GM19035 (cell line): Measurements from ENCODE around the gene NASP.
"Not testable (repeated sequence)": the region's sequence is repeated elsewhere in the genome, so short reads cannot be mapped to it uniquely, and the experiment has no call there.

ENCODE experiments used
- ATAC-seq: cut with Tn5 transposase; IDR thresholded peaks from one replicate; pipeline ENCODE4 v1.9.1; 2021; ENCODE audit not compliant: unreplicated experiment

NASP gene

GRCh38 chr1:45569962-45570581 lies 13.8 kb upstream of the NASP start:
- no peak for ATAC-seq

GRCh38 chr1:45570631-45571030 lies 13.2 kb upstream of the NASP start:
- no peak for ATAC-seq

- ATAC-seq, result no peak
Observed at GRCh38 chr1:45573231-45573804, 10.5 kb upstream of the NASP start.

DNA sequence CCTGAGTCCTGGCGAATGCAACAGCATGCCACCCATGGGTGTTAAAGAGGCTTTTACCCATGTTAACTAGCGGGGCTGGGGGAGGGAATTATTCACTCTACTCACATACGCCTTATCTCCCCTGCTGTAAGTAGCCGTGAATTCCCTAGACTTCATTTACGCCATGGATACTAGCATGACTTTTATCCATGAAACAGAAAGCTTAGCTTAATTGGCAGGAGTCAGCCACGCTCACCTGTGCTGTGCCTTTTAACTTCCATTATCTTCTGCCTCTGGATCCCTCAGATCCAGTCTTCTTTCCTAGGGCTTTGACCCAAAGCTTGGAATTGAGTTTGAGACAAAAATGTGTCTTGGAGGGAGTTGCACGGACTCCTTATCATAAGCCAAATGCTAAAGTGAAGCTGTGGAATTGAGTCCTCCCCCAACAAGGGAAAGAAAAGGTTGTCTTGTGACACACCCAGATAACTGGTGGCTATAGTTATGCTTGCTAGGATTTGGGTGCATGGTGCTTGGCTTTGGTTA lies 9.7 kb upstream of the NASP start:
- ATAC-seq, result no peak

DNA sequence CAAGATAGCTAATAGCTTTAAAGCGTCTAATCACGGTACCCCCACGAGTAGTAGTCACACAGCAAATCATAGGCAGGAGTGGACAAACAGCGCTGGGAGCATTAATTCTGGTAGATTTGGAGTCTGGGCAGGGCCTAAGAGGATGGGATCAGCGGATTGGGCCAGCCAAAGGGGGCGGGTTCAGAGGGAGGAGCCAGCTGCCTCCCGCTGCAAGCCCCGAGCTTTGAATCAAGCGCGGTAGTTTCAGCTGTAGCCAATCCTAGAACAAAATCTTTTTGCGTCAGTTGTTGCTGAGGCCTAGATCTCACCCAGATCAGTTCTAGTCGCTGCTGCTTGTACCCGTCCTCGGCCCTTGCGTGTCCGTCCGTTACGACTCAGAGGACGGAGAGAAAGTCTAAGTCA lies 576 bp upstream of the NASP start:
- ATAC-seq, result peak; percentile 63

- ATAC-seq, result peak; percentile 38
Observed at GRCh38 chr1:45584351-45585109, 689 bp downstream of the NASP start.

GRCh38 chr1:45585110-45585426 lies 1.2 kb downstream of the NASP start:
- no peak for ATAC-seq

DNA sequence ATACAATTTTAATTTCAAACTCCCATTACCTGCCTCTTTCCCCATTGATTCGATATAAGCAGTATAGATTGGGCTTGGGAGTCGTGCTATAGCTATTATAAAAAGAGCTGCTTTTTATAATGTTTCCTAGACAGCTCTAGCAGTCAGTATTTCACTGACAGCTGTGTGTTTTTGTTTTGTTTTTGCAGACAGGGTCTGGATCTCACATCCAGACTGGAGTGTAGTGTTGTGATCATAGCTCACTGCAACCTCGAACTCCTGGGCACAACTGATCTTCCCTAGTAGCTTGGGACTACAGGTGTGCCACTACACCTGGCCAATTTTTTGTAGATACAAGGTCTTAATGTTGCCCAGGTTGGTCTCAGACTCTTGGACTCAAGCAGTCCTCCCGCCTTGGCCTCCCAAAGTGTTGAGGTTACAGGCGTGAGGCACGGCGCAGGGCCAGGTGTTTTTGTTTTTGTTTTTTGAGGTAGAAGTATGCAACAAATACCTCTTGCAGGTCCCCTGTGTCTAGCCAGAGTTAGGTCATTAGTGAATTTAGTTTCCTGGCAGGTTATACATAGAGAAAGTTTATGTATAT lies 1.7 kb downstream of the NASP start:
- ATAC-seq, result no peak

GRCh38 chr1:45586769-45587168 lies 2.9 kb downstream of the NASP start:
- ATAC-seq, result no peak

DNA sequence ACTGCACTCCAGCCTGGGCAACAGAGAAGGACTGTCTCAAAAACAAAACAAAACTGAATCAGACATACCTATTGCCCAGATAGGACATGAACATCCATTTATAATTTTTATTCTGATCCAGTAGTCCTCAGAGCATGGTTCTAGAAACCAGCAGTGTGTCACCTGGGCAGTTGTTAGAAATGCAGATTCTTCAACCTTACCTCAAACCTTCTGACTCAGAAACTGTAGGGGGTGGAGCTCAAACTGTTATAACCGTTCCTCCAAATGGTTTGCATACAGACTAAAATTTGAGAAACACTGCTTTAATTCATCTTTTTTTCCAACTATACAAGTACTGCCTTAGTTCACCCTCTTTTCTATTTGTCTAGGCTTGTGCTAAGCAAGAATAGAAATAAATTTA lies 6.0 kb downstream of the NASP start:
- ATAC-seq, result no peak

DNA sequence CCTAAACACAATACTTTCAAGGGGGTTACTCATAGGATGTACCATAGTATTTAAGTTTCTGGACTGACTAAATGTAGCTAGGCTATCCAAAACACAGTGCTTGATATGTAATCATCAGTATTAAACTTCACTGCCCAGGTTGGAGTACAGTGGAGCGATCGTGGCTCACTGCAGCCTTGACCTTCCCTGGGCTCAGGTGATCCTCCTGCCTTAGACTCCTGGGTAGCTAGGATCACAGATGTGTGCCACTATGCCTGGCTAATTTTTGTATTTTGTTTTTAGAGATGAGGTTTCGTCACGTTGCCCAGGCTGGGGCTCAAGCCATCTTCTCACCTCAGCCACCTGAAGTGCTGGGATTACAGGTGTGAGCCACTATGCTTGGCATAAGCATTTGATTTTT lies 10.6 kb downstream of the NASP start:
- no peak for ATAC-seq

DNA sequence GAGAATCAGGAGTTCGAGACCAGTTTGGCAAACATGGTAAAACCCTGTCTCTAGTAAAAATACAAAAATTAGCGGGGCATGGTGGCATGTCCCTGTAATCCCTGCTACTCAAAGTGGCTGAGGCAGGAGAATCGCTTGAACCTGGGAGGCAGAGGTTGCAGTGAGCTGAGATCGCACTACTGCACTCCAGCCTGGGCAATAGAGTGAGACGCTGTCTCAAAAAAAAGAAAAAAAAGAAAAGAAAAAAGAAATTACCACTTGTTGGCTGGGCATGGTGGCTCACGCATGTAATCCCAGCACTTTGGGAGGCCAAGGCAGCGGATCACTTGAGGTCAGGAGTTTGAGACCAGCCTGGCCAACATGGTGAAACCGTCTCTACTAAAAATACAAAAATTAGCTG lies 12.9 kb downstream of the NASP start:
- ATAC-seq, result not testable (repeated sequence)

- ATAC-seq, result no peak
Observed at GRCh38 chr1:45604239-45604638, 20.4 kb downstream of the NASP start.

- no peak for ATAC-seq
Observed at GRCh38 chr1:45607404-45608074, 23.7 kb downstream of the NASP start.

- ATAC-seq, result no peak
Observed at GRCh38 chr1:45608175-45609156, 24.6 kb downstream of the NASP start.

GRCh38 chr1:45610589-45611226 lies 26.9 kb downstream of the NASP start:
- ATAC-seq, result no peak

DNA sequence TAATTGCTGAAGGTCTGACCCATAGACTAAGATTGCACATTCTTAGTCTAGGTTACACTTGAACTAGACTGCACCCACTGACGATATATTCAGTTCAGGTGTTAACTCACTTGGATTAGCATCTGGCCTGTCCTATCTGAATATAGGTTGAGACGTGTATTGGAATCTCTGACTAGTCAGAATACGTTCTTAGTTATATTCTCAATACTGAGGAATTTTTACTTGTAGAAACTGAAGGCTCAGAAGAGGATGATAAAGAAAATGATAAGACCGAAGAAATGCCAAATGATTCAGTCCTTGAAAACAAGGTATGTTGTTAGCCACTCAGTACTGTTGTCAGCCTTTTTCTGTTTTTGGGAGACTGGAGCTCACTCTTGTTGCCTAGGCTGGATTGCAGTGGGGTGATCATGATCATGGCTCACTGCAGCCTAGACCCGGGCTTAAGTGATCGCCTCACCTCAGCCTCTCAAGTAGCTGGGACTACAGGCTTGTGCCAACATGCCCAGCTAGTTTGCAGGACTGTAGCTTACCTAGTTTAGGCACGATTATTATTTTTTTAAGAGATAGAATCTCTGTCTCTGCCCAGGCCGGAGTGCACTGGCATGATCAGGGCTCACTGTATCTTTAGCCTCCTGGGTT lies 29.2 kb downstream of the NASP start:
- ATAC-seq, result no peak

DNA sequence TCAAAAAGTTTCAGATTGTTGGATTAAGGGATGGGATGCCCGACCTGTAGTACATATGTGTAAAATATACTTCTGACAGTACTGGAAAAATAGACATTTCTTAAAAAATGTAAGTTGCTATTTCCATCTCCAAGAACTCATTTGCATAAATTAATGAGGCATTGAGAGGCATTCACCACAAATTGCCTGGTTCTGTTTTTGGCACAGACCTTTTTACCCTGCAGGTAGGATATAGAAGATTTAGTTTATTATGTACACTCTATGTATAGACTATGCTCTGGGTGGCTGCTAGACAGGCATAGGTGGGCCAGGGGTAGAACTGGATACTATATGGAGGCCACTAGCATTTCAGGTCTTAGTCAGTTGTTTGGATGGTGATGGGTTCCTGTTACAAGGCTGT lies 32.0 kb downstream of the NASP start:
- no peak for ATAC-seq

- ATAC-seq, result no peak
Observed at GRCh38 chr1:45617618-45618017, 33.8 kb downstream of the NASP start.
